NCI-H345 treated with DMSO at 0.1 percent for 48 hours (cell line): ENCODE data around the gene C5orf15.
"Not testable (repeated sequence)": the region's sequence is repeated elsewhere in the genome, so short reads cannot be mapped to it uniquely, and the experiment has no call there.

Source experiments
- DNase-seq: peaks from one replicate; lab custom pipeline; 2025; ENCODE audit not compliant: unreplicated experiment; lab: John Stamatoyannopoulos, UW

Gene C5orf15

GRCh38 chr5:133938929-133939328, 29.5 kb downstream of the C5orf15 start:
- DNase-seq = no peak

DNA sequence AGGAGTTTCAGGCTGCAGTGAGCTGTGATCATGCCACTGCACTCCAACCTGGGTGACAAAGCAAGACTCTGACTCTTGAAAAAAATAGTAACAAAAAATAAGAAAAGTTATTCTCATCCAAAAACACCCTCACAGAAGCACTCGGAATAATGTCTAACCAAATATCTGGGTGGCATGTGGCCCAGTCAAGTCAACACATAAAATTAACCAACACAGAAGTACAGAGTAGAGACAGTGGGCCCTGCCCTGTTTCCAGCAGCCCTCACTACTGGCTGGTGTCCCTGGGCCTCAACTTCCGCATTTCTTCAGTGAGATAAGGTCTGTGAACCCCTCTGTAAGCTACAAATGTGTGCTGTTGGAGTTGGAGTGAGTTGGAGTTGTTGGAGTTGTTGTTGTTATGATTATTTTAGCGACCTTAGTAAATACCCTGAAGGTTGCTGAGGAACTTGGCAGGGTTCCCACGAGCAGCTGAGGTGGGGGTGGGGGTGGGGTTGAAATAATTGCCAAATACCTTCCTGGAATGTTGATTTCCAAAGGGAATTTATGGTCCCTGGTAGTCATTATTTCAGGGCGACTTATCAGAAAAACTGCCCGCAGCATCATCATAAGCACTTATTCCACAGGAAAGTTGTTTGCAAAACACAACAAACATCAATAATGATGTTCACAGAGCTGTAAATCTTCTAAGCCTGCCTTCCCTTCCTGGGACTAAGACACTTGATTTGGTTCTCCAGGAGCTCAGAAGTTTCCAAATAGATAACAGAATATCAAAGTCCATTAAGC, 30.2 kb downstream of the C5orf15 start:
- no peak for DNase-seq

GRCh38 chr5:133937628-133938027, 30.8 kb downstream of the C5orf15 start:
- not testable (repeated sequence) for DNase-seq

DNA sequence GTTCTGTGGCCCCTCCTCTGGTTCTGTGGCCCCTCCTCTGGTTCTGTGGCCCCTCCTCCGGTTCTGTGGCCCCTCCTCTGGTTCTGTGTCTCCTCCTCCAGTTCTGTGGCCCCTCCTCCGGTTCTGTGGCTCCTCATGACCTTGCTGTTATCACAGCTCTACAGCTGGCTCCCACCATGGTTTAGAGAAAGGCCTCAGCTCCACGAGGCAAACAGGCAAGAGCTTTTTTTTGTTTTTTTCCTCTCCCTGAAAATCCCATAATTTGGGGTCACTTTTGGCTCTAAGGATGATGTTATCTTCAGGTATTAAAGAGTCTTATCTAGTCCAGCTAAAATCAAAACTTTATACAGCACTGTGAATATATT, 31.8 kb downstream of the C5orf15 start:
- DNase-seq = no peak

- not testable (repeated sequence) for DNase-seq
These were observed 32.3 kb downstream of the C5orf15 start for GRCh38 chr5:133935991-133936650.

GRCh38 chr5:133935667-133935940, 32.8 kb downstream of the C5orf15 start:
- DNase-seq = no peak

DNA sequence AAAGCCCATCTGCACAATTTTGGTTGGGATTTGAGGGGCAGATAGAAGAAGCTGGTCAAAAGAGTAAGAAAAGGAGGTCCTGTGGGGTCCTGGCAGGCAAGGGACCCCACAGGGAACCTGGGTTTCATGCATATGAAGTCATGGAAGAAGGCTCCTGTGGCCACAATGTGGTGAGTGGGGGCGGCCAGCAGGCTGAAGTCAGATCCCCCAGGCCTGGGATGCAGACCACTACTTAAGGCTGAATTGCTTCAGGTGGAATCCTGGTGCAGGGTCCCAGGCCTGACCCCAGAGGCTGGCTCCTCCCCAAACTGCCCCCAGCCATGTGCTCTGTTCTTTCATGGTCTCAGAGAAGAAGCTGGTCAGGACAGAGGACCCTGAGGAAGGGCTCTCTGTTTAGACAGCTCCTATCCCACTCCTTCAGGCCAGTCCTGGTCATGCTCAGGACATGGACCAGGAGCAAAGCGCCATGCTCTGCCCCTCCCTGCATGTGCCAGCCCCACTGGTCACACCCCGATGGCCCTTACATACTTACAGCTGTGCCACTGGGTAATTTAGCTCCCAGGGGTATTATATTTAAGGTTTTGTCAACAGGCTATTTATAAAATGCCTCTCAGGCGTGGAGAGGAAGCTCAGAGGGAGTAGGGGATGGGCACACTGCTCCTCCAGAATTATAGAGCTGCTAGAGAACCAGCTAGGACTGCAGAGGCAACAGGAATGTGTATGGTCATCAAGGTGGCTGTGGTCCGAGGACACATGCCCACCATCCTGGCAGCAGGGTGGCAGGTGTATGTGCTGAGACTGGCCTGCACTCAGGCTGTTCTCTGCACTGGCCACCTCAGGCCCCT, 33.4 kb downstream of the C5orf15 start:
- peak; percentile 61 for DNase-seq

GRCh38 chr5:133934311-133934710, 34.1 kb downstream of the C5orf15 start:
- DNase-seq = no peak

DNA sequence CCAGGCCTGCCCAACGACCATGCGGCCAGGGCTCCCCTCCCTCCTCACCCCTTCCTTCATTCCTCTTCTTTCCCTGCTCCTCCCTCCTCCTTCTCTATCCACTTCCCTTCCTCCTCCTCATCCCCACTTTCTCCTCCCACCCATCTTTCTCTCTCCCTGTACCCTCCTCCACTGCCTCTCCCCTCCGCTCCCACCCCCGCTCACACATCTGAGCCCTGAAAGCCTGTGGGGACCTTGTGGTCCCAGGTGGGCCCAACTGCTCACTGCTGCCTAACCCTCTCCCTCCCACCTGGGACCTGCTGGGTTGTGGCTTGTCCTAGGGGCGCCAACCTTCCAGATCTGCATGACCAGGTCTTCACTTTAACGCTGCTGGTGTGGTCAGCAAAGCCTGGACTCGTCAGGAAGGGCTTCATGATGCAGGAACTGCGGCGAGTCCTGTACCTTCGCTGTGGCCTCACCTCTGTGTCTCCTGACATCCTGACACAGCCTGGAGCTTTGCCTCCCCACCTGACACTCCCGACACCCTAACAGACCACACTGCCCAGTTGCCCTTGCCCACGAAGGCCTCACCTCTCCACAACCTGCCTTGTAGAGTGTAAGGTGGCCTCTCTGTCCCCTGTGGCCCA, 34.6 kb downstream of the C5orf15 start:
- DNase-seq = no peak

- DNase-seq = no peak
These were observed 35.3 kb downstream of the C5orf15 start for GRCh38 chr5:133933169-133933509.

DNA sequence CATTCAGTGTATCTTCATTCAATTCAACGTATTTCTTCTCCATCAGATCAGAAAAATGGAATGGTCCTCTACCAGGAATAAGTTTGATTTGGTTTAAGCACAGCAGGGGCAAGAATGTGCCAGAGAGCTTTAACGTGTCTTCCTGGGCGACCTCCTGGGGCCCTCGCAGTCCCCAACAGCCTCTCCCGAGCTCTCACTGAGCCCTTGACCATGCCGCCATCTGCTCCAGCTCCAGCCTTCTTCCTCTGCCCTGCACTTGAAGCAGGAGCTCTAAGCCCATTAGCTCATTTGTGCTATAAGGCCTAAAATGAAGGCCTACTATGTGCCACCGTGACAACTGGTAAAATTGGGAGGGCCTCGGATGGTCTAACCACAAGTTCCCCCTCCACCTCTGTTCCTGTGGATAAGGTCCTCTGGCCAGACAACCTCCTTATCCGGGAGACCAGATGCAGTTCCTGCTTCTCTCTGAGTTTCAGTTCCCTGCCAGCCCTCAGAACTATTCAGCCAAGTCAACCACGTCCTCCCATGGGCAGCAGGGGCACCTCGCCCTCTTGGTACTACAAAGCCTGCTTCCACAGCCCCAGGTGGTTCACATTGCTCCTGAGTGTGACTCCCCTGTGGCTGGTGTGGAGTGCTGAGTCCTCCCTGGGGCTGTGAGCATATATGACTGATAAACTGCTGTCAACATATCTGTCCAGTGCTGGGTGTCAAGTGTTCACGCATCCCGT, 35.8 kb downstream of the C5orf15 start:
- no peak for DNase-seq

DNA sequence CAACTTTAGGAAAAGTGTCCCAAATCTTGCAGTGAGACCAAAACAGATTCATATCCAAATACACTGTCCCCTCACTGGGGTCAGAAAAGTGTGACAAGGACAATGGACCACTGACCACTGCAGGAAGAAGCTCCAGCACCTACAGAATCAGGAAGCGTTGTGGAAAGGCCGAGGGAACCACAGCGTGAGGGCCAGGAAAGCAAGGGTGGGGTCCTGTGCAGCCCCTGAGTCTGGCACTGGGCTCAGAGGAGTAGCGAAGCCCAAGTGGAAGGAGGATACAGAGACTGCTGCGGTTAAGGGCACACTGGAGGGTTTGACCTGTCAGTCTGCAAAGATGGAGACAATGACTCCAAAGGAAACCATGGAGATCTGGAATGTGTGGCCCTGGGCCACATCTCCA, 36.9 kb downstream of the C5orf15 start:
- no peak for DNase-seq

DNA sequence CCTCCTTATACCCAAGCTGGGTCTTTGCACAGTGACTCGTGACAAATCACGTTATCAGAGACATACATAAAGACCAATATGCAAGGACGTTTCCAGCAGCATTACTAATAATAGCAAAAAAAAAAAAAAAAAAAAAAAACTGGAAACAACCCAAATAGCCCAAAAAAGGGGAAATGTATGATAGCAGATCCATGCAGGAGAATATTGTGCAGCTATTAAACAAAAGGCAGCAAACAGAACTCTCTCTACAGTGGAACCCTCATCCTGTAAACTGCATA, 37.7 kb downstream of the C5orf15 start:
- DNase-seq = no peak

DNA sequence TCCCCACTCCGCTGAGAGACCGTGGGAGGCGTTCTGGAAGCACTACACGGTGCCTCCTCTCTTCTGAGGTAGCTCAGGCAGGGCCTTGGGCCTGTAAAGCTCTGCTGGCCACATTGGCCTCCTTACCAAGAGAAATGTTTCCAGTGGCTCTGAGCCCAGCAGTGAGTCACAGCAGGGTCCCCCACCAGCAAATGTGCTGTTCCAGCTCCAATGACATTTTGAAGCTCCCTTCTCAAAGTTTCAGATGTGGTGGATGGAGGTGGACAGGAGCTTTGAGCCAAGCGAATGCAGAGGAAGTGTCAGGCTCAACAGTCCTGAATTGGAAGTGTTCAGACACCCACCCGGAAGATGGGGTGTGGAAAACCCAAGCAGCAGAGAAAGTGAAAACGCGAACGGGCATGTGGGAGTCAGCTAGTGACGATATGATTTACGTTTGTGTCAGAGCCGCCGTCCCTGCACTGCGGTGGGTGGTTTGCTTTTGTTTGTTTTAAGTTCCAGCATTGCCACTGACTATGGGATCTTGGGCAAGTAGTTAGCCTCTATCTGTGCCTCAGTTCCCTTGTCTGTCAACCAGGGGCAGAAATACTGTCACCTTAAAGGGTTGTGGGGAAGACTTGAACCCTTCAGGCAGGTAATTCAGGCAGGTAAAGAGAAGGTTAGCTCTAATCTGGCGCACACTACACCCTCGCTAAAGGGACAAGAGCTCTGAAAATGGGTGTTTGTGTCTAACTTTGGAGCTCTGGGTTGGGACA, 38.2 kb downstream of the C5orf15 start:
- DNase-seq = no peak

- no peak for DNase-seq
These were observed 39.6 kb downstream of the C5orf15 start for GRCh38 chr5:133928587-133929393.

- no peak for DNase-seq
These were observed 40.9 kb downstream of the C5orf15 start for GRCh38 chr5:133927300-133928180.

DNA sequence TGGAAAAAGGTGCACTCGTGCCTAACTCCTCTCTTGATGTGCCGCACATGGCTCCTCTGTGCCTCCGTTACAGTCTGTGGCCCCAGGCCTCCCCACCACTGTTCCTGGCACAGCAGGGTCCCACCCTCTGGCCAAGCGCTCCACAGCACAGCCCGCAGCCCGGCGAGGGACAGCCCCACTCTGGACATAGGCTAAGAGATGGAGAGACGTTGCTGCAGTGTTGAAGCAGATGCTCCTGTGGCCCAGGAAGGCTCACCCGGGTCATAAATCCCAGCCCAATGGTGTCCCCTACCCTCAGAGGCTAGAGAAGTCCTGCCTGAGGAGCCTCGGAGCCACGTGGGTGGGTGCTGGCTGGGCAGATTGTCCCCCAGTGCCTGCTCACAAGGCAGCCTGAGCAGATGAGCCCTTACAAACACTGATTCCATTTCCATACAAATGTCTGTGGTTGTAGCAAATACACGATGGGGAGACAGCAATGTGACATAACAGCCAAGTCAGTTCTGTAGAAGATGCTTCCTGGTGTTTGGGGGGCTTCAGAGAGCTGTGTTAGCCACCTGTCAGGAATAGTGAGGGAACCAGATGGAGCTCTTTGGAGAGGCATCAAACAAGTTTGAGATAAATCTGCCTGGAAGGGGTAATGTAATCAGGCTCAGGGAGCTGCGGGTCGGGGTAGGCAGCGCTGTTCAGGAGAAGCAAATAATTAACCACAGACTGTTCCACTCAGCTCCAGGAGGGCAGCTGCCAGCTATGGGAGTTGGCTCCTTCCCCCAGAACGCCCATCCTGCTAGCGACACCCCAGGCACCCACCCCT, 41.7 kb downstream of the C5orf15 start:
- no peak for DNase-seq
